ENCODE data around the gene BIN1. TPM values are rescaled to one million over a fixed set of nuclear protein-coding genes. Genes with fewer than 3 reads are reported as not detected.

Gene BIN1
- total RNA-seq, 4 donors from 2014 or later, result 49.2 to 68.3 (median 64.2) TPM

- 88% methylated on average over 4 of the region's 4 CpGs for WGBS, 2 donors
- intact Hi-C loops (cut with DNase I), result no loop called here
- H3K36me3 ChIP-seq, result no peaks in the 10 kb centered on the region
- no peak for DNase-seq
- H3K4me1 ChIP-seq, result no peaks in the 10 kb centered on the region
- no peak overlapping the region for H3K4me3 ChIP-seq (replicated peaks in 1 of 3)
- H3K27ac ChIP-seq, result no peak overlapping the region
- TF ChIP-seq POLR2A (IDR thresholded peaks at IDR 0.05) (no peak), CTCF (IDR thresholded peaks at IDR 0.05) (no peak)
- no peaks in the 10 kb centered on the region for H3K27me3 ChIP-seq
- H3K9me3 ChIP-seq, result no peaks in the 10 kb centered on the region
Observed at GRCh38 chr2:127134235-127134634, 27.3 kb upstream of the BIN1 start.

- no peaks in the 10 kb centered on the region for H3K9me3 ChIP-seq
- no peaks in the 10 kb centered on the region for H3K4me1 ChIP-seq
- no peaks in the 10 kb centered on the region for H3K36me3 ChIP-seq
- WGBS, 2 donors, result 94 to 96% methylated on average over 2 of the region's 2 CpGs
- no peak for DNase-seq
- H3K4me3 ChIP-seq (replicated peaks in 1 of 3), result no peak overlapping the region
- no peaks in the 10 kb centered on the region for H3K27me3 ChIP-seq
- intact Hi-C loops (cut with DNase I), result no loop called here
- no peak for TF ChIP-seq CTCF (IDR thresholded peaks at IDR 0.05)
- TF ChIP-seq POLR2A (IDR thresholded peaks at IDR 0.05), result no peak
- H3K27ac ChIP-seq, result no peak overlapping the region
Observed at GRCh38 chr2:127133793-127134192, 26.8 kb upstream of the BIN1 start.

GRCh38 chr2:127130421-127130820 is 23.5 kb upstream of the BIN1 start:
- no peak overlapping the region for H3K4me3 ChIP-seq (replicated peaks in 1 of 3)
- H3K27me3 ChIP-seq, result no peaks in the 10 kb centered on the region
- H3K36me3 ChIP-seq, result no peaks in the 10 kb centered on the region
- H3K27ac ChIP-seq, result no peak overlapping the region
- no peak for DNase-seq
- WGBS, 2 donors, result 86 to 88% methylated on average over 4 of the region's 4 CpGs
- no peaks in the 10 kb centered on the region for H3K9me3 ChIP-seq
- H3K4me1 ChIP-seq, result no peaks in the 10 kb centered on the region
- intact Hi-C loops (cut with DNase I), result no loop called here
- TF ChIP-seq CTCF (IDR thresholded peaks at IDR 0.05), result no peak

- no peaks in the 10 kb centered on the region for H3K9me3 ChIP-seq
- no peak overlapping the region for H3K27ac ChIP-seq
- no peaks in the 10 kb centered on the region for H3K4me1 ChIP-seq
- intact Hi-C loops (cut with DNase I), result no loop called here
- no peak for TF ChIP-seq CTCF (IDR thresholded peaks at IDR 0.05)
- TF ChIP-seq POLR2A (IDR thresholded peaks at IDR 0.05), result no peak
- no peak overlapping the region for H3K4me3 ChIP-seq (replicated peaks in 1 of 3)
- no peaks in the 10 kb centered on the region for H3K36me3 ChIP-seq
- no peak for DNase-seq
- H3K27me3 ChIP-seq, result no peaks in the 10 kb centered on the region
- 91% methylated on average over 11 of the region's 11 CpGs for WGBS, 2 donors
Observed at GRCh38 chr2:127129937-127130336, 23.0 kb upstream of the BIN1 start.

- no peaks in the 10 kb centered on the region for H3K9me3 ChIP-seq
- peak; percentile 75 to 79 for DNase-seq
- no peak overlapping the region for H3K27ac ChIP-seq
- 32 to 34% methylated on average over 8 of the region's 8 CpGs for WGBS, 2 donors
- H3K27me3 ChIP-seq, result no peaks in the 10 kb centered on the region
- no peak overlapping the region for H3K4me3 ChIP-seq (replicated peaks in 1 of 3)
- TF ChIP-seq POLR2A (IDR thresholded peaks at IDR 0.05) (no peak), CTCF (IDR thresholded peaks at IDR 0.05) (no peak)
- no peaks in the 10 kb centered on the region for H3K4me1 ChIP-seq
- intact Hi-C loops (cut with DNase I), result no loop called here
- H3K36me3 ChIP-seq, result no peaks in the 10 kb centered on the region
Observed at GRCh38 chr2:127128445-127128904, 21.5 kb upstream of the BIN1 start.

Measured in thyroid gland (tissue), 4 donors.